Activated T-cell treated with anti-CD3 and anti-CD28 coated beads, Interleukin-2, amount 50 U/mL, for 48 hours (primary cell): ENCODE results near the gene CAMK2N1.

Experiments used
- DNase-seq, 2 experiments: peaks; one replicate each; pipeline ENCODE4 v3.0.0-alpha.2; 2020

CAMK2N1 gene

DNA sequence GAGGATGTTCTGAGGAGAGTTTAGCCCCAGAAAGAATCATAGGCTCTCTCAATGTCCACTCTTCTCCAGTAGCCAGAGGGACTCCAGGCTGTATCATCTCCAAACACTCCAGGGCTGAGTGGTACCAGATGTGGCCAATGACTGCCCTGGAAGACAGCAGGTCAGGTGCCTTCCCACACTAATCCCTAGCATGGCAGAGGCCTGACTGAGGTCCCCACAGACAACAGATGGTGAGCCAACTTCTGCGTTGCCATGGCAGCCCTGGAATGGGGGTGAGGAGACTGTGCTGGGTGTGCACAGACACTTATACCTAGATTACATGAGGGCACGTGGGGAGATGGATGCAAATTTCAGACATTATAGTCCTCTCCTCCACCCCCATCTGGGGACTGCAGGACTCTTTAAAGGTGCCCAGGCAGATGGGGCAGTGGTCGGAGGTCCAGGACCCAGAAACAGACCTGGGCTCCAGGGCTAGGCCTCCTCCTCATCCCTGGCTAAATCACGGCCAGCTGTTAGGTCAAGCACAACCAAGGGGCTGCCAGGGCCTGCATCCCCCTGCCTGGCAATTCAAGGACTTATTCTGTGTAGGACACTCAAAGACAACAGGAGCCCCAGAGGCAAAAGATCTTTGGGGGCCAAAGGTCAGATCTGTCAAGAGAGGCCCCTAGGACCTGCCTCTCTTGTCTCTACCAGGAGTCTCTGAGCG, 42.9 kb downstream of the CAMK2N1 start:
- no peak for DNase-seq

DNA sequence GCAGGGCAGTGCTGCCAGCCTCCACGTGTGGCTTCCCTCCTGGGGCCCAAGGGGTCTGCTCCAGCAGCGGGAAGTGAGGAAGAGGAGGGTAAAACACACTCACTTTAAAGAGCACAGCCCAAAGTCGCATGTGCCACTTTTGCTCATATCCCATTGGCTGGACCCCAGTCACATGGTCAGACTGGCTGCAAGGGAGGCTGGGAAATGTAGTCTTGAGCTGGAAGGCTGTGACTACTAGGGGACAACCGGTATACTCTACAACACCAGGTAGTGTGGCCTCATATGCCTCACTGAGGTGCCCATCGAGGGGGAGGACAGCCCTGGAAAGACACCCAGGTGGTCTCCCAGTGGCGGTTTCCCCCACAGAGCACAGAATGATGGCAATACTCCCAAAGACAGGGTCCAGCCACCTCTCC, 45.2 kb downstream of the CAMK2N1 start:
- DNase-seq, result peak; percentile 65 to 66

DNA sequence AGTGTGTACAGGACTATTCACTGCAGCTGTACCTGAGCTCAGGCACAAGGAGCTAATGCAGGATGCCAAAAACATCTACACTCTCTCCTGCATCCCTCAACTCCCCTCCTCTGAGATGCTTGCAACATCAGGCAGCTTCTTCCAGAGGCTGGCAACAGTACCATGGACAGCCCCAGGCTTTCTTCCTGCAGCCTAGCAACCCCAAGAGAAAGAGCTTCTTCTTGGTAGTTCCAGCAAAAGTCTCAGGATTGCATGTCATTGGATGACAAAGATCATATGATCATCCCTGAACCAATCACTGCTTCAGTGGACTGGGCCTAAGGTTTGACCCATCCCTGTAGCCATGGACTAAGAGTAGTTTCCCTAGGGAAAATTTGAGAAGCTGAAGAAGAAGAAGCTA, 46.7 kb downstream of the CAMK2N1 start:
- DNase-seq, result no peak

DNA sequence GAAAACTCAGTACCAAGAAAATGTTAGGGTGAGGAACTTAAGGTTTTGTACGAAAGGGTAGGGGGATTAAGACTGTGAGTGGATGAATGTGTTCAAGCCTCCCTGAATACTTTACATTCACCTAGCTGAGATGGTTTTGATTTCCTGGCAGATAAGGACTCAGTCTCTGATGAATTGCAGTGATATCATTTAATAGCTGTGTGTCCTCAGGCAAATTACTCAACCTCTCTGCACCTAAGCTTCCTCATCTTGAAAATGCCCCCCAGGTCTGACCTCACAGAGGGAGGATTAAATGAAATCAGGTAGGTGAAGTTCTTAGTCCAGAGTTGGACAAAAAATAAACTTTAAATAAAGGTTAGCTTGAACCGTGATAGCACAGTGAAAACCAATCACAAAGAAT, 48.4 kb downstream of the CAMK2N1 start:
- DNase-seq, result no peak

DNA sequence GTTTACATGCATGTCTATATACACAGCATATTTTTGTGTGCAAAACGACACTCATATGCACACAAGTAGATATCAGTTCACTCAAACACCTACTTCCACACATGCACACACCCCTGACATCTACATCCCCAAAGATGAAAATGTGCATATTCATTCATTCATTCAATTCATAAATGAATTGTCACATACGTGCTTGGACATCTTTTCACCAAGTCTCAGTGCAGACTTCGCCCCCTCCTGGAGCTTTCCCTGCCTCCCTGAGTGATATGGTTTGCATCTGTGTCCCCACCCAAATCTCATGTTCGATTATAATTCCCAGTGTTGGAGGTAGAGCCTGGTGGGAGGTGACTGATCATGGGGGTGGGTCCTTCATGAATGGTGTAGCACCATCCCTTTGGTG, 53.1 kb downstream of the CAMK2N1 start:
- DNase-seq, result no peak
